ENCODE results near the gene CAPN11.

DNA sequence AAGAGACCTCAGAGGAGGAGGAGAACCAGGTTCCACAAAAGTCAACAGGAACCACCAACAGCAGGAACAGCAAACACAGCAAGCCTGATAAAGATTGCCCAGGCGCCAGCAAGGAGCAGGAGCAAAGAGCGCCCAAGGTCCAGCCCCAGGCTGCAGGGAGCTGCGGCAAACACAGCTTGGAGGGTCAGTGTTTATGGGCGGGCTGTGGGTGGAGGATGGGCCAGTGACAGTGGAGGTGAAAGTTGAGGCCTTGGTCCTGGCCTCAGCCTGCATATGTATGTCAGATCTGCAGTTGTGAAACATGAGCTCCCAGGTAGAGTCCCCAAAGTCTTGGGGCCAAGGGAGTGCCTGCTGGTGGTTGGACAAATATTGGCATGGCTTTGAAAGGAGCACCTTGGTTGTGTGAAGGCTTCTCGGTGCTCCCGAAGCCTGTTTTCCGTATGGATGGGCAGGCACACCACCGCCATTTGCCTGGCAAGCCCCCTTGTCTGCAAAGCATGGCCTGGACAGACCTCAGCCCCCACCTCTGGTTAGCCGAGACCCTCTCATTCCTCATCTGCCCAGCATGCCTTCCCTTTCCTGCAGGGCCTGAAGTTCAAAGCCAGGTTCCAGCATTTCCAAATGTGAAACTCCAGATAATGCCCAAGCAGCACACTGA is 2.0 kb upstream of the CAPN11 start:
- TF ChIP-seq CTCF (conservative IDR thresholded peaks at IDR 0.05; ENCODE audit: low read depth, low read length) (no peak), RAD21 (IDR thresholded peaks at IDR 0.05; ENCODE audit: low read length) (no peak), BHLHE40 (IDR thresholded peaks at IDR 0.05; ENCODE audit: low read depth, low read length) (no peak), POLR2A (IDR thresholded peaks at IDR 0.05; ENCODE audit: low read depth, low read length) (no peak), USF2 (IDR thresholded peaks at IDR 0.05; ENCODE audit: low read depth, low read length) (no peak)
- TF ChIP-seq, protein P1, sequence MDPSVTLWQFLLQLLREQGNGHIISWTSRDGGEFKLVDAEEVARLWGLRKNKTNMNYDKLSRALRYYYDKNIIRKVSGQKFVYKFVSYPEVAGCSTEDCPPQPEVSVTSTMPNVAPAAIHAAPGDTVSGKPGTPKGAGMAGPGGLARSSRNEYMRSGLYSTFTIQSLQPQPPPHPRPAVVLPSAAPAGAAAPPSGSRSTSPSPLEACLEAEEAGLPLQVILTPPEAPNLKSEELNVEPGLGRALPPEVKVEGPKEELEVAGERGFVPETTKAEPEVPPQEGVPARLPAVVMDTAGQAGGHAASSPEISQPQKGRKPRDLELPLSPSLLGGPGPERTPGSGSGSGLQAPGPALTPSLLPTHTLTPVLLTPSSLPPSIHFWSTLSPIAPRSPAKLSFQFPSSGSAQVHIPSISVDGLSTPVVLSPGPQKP (IDR thresholded peaks at IDR 0.05; ENCODE audit: borderline replicate concordance, low read depth, low read length), result no peak
